ENCODE data around the gene HOXC10.

Gene HOXC10

GRCh38 chr12:53977596-53978445 lies 7.1 kb upstream of the HOXC10 start:
- no peak for DNase-seq

- no peak for DNase-seq
Measured at GRCh38 chr12:53978477-53979356, 6.2 kb upstream of the HOXC10 start.

- no peak for DNase-seq
Measured at GRCh38 chr12:53980104-53980801, 4.7 kb upstream of the HOXC10 start.

DNA sequence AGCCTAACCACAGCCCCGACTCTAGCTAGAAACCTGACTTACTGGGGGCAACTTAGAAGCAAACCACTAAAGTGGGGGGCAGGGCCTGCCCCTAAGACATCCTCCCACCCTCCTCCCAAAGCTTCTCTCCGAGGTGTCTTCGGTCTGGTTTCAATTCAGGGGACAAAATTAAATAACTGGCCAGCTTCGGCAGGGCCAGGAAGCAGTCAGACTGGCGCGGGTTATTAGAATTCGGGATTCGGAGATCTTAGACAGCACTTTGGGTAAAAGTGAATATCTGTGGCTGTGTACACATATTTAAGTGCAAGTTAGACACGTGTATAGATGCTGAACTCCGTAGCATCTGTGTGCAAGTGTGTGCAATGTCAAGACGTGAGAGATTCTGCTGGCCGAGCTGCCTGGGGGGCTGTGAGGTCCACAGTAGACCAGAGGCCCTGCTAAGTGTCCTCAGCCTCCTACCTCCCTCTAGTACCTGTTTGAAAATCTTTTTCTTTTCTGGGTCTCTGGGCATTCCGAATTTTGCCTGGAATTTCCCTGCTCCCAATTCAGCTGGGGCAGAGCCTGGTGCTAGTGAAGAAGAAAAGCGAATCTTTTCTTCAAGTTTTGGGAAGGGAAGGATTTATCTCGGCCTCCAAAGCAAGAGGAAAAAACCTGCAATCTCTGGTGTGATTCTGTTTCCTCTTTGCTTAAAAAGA lies 4.0 kb upstream of the HOXC10 start:
- DNase-seq: no peak

DNA sequence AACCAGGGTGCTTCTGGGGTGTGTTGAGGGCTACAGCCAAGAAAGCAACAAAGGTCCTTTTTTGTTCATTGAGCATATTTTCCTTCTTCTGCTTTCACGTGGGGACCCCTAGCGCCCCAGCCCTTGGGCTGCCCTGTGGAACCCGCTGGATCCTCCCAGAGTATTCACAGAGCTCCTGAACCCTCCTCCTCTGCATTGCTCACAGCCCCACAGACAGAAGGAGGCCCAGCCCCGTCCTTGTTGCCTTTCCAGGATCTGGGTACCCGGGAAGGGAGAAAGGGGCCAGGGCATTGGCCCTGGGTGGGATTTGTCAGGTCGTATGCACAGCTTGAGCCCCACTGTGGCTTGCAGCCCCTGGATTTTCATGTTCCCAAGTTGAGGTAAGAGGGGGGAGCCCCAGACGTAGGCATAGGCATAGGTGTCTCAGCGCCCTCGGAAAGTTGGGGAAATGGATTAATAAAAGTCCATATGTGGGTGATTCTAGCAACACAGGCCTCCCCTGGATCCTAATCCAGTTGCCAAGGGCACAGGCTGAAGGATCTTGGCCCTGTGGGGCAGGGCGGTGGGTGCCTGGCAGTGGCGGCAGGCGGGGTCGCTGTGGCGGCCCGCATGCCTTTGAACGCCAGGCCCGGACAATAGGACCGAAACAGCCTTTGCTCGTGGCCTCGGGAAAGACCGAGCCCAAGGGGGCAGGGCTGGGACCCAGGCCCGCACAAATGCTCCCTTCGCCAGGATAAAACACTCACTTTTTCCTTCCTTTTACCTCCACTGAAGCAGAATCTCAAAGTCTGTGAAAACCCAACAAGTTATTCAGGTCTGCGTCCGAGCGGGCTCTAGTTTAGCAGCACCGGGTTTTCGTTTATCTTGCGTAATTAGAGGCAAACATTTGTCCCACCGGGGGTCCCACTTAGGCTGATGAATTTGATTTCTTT lies 3.0 kb upstream of the HOXC10 start:
- DNase-seq: no peak

- DNase-seq: no peak
Measured at GRCh38 chr12:53982648-53983567, 2.0 kb upstream of the HOXC10 start.

DNA sequence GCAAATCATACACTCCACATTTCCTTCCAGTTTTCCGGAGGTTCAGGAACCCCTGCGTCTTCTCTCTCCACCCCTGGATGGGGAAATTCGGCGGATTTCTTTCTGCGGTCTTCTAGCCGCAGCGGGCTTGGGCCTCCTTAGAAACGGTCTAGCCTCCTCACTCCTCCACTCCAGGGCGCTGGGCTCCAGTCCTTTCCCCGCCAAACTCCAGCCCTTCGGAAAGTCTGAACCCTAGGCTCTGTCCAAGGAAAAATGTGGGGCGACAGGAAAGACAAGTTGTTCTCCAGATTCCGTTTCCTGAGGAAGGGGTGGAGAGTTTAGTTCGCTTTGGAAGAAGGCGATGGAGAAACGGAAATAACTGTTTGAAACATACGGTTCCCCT lies 1.4 kb upstream of the HOXC10 start:
- DNase-seq: no peak

DNA sequence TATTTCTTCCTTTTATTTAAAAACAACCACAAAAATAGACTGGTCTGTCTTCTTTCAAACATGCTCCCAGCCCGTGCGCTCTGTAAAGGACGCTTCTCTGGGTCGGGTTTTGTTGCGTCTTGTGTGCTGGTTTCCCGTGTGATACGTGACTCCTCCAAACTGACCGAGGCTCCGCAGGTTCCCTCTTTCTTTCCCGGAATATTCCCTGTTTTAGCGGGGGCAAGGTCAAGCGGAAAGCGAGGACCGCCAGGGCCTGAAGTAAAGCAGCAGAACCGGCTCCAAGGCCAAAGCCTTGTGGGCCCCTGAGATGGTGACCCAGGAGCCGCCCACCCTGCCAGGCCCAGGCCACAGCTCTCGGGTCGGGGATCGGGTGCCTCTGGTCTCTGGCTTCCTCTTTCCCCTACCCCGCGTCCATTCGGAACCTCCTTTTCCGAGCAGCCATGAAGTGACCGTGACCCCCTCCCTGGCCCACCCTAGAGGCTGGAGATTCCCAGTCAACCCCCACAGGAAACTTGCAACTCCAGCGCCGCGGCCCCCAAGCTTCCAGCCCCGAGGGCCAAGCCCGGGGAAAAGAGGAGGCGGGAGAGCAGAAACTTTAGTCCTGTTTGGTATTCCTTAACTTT lies 885 bp upstream of the HOXC10 start:
- DNase-seq: no peak

DNA sequence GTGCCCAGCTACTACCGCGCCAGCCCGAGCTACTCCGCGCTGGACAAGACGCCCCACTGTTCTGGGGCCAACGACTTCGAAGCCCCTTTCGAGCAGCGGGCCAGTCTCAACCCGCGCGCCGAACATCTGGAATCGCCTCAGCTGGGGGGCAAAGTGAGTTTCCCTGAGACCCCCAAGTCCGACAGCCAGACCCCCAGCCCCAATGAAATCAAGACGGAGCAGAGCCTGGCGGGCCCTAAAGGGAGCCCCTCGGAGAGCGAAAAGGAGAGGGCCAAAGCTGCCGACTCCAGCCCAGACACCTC lies 697 bp downstream of the HOXC10 start:
- DNase-seq: no peak

DNA sequence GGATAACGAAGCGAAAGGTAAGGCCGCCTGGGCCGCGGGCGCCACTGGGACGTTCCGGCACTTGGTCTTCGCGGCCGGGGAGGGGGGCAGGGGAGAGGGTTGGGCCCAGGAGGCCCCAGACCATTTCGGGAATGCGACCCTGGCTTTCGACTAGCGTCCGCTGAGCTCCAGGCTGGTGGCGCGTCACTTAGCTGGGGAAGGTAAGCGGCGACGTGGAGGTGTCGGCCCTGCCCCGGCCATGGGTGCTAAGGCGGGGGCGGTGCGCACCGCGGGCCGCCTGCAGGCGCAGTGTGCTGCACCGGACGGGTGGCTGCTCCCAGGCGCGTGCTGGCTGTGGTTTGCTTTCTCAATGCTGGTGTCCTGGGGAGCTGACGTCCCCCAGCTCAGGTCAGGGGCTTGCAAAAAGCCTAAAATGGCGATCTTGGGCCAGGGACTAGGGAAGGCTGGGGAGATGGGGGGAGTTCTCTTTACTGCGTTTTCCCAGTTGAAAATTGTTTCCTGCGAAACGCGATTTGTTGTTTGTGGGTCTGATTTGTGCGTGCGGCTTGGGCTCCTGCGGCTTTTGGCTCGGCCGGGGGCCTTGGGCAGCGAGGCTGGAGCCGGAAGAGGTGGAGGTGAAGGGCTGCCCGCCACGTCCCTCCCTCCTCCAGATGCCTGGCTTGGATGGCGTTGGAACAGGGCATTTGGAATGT lies 1.2 kb downstream of the HOXC10 start:
- no peak for DNase-seq

DNA sequence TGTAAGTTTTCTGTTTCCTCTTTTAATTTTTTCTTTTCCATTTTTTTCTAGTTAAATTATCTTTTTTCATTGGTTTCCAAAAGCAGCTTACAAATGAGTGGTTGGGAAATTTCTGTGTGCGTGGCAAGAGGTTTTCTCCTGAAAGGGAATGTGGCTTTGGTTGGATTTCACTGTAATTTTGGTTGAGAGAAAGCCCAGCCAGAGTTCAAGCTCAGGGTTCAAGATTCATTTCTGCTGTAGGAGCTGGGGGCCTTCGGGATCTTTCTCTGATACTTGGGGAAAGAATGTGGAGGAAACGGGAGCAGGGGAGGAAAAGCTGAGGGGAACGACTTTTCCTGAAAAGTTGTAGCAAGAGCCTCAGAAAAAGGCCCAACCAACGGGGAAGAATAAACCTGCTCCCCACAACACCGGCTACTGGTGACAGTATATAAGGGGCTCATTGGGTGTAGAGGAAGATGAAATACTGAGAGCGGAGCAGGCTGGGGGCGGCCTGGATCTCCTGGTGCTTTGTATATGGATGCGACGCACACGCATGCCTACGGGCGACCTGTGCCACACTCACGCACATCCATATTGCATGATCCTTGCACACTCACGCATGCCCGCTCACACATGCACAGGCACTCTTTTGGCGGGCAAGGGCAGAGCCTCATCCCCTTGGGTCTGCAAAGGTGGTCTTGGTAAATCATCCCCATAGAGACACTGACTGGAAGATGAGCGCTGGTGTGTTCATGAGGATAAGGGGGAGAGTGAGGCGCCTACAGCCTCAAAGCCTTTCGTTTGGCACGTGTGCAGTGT lies 1.9 kb downstream of the HOXC10 start:
- DNase-seq: no peak

DNA sequence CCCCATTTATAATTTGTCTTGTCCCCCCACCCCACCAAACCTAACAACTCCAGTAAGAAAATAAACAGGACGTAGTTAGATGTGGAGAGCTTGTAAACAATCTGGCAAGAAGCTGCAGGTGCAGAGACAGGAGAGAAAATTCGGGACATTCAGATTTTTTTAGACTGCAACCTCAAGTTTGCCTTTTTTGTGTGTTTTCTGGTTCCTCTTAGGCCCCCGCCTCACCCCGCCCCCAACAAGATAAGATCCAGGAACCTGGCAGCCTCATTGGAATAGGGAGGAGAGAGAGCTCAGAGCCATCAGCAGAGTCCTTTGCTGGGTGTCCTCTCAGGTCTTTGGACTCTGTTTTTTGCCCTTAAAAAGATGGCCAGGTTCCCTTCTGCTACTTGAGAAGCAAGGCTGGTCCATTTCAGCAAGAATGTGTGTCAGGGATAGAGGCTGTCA lies 2.9 kb downstream of the HOXC10 start:
- DNase-seq: no peak

DNA sequence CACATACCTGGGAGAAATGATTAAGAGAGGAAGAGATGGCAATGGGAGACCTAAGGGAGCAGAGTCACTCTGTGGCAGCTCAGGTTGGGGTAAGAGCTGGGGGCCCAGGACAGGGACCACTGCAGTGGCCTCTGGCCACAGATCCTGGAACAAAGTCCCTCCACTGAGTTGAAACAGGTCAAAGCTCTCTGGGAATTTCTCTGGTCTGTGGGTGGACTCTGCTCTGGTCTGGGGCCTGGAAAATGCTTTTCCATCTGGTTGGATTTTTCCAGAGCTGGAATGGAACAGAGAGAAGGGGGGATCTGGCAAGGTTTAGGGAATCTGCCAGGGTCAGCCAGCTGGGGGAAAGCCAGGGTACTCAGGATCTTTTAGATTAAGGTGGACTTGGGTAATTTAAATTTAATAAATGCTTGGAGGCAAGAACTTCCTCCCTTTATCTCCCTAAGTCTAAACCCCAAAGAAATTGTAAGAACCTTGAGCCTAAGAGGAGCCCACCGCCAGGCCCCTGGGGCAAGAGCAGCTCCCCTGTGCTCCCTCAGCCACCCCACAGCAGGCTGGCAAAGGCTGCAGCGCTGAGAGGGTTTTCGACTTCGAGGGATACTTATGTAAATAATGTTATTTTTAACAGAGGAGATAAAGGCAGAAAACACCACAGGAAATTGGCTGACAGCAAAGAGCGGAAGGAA lies 3.7 kb downstream of the HOXC10 start:
- no peak for DNase-seq

- no peak for DNase-seq
Measured at GRCh38 chr12:53989227-53990113, 4.5 kb downstream of the HOXC10 start.

GRCh38 chr12:53990311-53991076 lies 5.5 kb downstream of the HOXC10 start:
- DNase-seq: no peak

DNA sequence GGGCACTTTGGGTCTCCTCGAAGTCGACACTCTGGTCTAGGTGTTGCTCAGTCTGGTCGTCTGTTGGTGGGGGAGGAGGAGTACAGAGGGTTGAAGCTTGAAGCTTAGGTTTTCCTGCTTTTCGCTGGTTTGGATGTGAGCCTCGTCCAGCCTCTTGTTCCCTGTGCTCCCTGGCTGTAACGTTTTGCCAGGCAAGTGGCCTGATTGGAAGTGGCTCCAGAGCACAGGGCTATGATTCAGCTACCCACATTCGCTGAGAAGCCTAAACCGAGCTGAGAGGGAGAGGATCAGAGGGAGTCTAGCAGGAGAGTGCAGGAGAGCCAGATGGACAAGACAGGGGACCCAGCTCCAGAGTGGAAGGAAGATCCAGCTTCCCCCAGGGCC lies 6.1 kb downstream of the HOXC10 start:
- DNase-seq: no peak

All from T-helper 9 cell (primary cell).